ENCODE data around the gene KRTAP12-2. TPM values are rescaled to one million over a fixed set of nuclear protein-coding genes. Genes with fewer than 3 reads are reported as not detected.

KRTAP12-2 gene
- total and polyA plus RNA-seq, 2 donors from 2014 or later = not detected

DNA sequence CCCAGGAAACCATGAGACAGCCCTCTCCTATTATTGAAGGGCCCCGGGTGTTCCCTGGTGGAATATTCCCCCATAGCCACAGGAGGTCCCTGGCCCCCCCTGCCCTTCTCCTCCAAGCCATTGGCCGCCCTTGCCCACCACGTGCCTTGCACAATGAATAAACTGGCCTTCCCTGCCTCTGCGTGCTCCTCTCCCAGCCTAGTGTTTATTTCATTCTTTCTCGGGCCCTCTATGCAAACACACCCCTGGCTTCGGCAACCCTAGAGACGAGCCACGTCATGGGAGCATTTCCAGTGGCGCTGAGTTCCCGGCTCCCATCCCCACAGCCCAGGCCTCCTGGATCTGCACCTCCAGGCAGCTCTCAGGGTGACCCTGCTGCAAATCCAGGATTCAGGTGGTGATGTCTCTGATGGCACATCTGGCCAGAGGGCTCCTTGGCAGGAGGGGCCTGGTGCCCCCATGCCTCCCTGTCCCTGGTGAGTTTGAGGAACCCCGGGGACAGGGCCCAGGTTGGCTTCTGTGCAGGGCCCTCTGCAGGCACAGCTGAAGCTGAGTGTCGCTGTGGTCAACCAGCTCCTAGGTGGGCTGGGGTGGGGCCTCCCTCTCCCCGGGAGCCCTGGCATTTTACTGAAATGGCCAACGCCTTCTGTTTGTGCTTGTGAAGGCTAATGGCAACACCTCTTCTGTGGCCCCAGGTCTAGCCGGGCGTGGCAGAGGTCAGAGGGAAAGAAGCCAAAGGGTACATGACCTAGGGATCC, 36.4 kb upstream of the KRTAP12-2 start:
- TF ChIP-seq, protein P1, sequence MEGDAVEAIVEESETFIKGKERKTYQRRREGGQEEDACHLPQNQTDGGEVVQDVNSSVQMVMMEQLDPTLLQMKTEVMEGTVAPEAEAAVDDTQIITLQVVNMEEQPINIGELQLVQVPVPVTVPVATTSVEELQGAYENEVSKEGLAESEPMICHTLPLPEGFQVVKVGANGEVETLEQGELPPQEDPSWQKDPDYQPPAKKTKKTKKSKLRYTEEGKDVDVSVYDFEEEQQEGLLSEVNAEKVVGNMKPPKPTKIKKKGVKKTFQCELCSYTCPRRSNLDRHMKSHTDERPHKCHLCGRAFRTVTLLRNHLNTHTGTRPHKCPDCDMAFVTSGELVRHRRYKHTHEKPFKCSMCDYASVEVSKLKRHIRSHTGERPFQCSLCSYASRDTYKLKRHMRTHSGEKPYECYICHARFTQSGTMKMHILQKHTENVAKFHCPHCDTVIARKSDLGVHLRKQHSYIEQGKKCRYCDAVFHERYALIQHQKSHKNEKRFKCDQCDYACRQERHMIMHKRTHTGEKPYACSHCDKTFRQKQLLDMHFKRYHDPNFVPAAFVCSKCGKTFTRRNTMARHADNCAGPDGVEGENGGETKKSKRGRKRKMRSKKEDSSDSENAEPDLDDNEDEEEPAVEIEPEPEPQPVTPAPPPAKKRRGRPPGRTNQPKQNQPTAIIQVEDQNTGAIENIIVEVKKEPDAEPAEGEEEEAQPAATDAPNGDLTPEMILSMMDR (IDR thresholded peaks at IDR 0.05; ENCODE audit: borderline replicate concordance, extremely low read depth, insufficient read depth) = no peak
- no peaks in the 10 kb centered on the region for H3K9me3 ChIP-seq (ENCODE audit: control insufficient read depth in 2 of 3, insufficient read depth in 1 of 3, low read length in 3 of 3)
- no peaks in the 10 kb centered on the region for H3K36me3 ChIP-seq (ENCODE audit: control insufficient read depth in 2 of 3, insufficient read depth in 3 of 3, low read length in 3 of 3)
- no peak overlapping the region for H3K9ac ChIP-seq (ENCODE audit: low read length in 3 of 3)
- no peak overlapping the region for H3K4me3 ChIP-seq (ENCODE audit: low read length in 3 of 3)
- H3K4me1 ChIP-seq (ENCODE audit: control insufficient read depth in 2 of 3, insufficient read depth in 2 of 3, low read depth in 1 of 3, low read length in 3 of 3) = no peaks in the 10 kb centered on the region
- no peak overlapping the region for H3K27ac ChIP-seq (ENCODE audit: low read depth in 2 of 2, low read length in 2 of 2)
- FAIRE-seq (no peak), DNase-seq (no peak)
- peaks cover 15% of the 10 kb centered on the region for H3K27me3 ChIP-seq (ENCODE audit: control insufficient read depth, insufficient read depth, low read length)
- intact Hi-C loops (cut with DNase I) = no loop called here

DNA sequence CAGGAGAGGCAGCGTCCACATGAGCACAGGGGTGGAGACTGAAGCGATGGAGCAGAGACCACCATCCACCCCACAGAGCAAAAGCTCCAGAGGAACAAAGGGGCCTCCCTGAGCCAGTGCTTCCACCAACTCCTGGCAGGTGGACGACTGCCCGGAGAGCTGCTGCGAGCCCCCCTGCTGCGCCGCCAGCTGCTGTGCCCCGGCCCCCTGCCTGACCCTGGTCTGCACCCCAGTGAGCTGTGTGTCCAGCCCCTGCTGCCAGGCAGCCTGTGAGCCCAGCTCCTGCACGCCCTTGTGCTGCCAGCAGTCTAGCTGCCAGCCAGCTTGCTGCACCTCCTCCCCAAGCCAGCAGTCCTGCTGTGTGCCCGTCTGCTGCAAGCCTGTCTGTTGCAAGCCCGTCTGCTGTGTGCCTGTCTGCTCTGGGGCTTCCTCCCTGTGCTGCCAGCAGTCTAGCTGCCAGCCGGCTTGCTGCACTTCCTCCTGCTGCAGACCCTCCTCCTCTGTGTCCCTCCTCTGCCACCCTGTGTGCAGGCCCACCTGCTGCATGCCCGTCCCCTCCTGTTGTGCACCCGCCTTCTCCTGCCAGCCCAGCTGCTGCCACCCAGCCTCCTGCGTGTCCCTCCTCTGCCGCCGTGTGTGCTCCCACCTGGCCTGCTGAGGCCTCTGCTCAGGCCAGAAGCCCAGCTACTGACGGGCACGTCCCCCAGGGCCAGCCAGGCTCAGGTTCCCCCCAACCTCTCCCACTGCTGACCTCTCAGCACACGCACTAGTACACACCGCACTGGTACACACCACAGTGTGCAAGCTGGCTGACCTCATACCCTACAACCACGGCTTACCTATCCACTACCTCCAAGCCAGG, 35.6 kb upstream of the KRTAP12-2 start:
- TF ChIP-seq, protein P1 (IDR thresholded peaks at IDR 0.05; ENCODE audit: borderline replicate concordance, extremely low read depth, insufficient read depth) = no peak
- DNase-seq = no peak
- no peak for FAIRE-seq
- H3K4me3 ChIP-seq (ENCODE audit: low read length in 3 of 3) = no peak overlapping the region
- H3K9ac ChIP-seq (ENCODE audit: low read length in 3 of 3) = no peak overlapping the region
- no peaks in the 10 kb centered on the region for H3K9me3 ChIP-seq (ENCODE audit: control insufficient read depth in 2 of 3, insufficient read depth in 1 of 3, low read length in 3 of 3)
- intact Hi-C loops (cut with DNase I) = no loop called here
- H3K4me1 ChIP-seq (ENCODE audit: control insufficient read depth in 2 of 3, insufficient read depth in 2 of 3, low read depth in 1 of 3, low read length in 3 of 3) = no peaks in the 10 kb centered on the region
- H3K27me3 ChIP-seq (ENCODE audit: control insufficient read depth, insufficient read depth, low read length) = peaks cover 15% of the 10 kb centered on the region
- H3K27ac ChIP-seq (ENCODE audit: low read depth in 2 of 2, low read length in 2 of 2) = no peak overlapping the region
- H3K36me3 ChIP-seq (ENCODE audit: control insufficient read depth in 2 of 3, insufficient read depth in 3 of 3, low read length in 3 of 3) = no peaks in the 10 kb centered on the region

DNA sequence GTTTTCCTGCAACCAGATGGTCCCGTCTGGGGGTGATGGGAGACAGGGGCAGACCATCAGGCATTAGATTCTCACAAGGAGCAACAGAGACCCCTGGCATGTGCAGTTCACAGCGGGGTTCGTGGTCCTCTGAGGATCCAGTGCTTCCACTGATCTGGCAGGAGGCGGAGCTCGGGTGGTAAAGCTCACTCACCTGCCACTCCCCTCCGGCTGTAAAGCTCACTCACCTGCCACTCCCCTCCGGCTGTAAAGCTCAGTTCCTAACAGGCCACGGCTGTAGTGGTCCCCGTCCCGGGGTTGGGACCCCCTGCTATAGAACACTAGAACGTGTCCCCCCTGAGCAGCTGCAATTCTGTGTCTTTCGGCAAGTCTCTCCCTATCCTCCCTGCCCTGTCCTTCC, 34.8 kb upstream of the KRTAP12-2 start:
- H3K27ac ChIP-seq (ENCODE audit: low read depth in 2 of 2, low read length in 2 of 2) = no peak overlapping the region
- no peak overlapping the region for H3K9ac ChIP-seq (ENCODE audit: low read length in 3 of 3)
- no peaks in the 10 kb centered on the region for H3K9me3 ChIP-seq (ENCODE audit: control insufficient read depth in 2 of 3, insufficient read depth in 1 of 3, low read length in 3 of 3)
- no peaks in the 10 kb centered on the region for H3K4me1 ChIP-seq (ENCODE audit: control insufficient read depth in 2 of 3, insufficient read depth in 2 of 3, low read depth in 1 of 3, low read length in 3 of 3)
- intact Hi-C loops (cut with DNase I) = no loop called here
- no peak for DNase-seq
- peaks cover 15% of the 10 kb centered on the region for H3K27me3 ChIP-seq (ENCODE audit: control insufficient read depth, insufficient read depth, low read length)
- no peaks in the 10 kb centered on the region for H3K36me3 ChIP-seq (ENCODE audit: control insufficient read depth in 2 of 3, insufficient read depth in 3 of 3, low read length in 3 of 3)
- TF ChIP-seq, protein P1 (IDR thresholded peaks at IDR 0.05; ENCODE audit: borderline replicate concordance, extremely low read depth, insufficient read depth) = no peak
- no peak for FAIRE-seq
- no peak overlapping the region for H3K4me3 ChIP-seq (ENCODE audit: low read length in 3 of 3)
